GM06990 (cell line): ENCODE data around the gene RHO.

ENCODE experiments used
- DNase-seq: peaks from one replicate; pipeline ENCODE4 v3.0.0-alpha.2; 2011; ENCODE audit not compliant: insufficient read length; ENCODE audit errors: extremely low read depth
- H3K27me3 ChIP-seq: replicated peaks from 2 replicates; pipeline ENCODE4 v1.6.0; 2011; ENCODE audit warnings: low read length; ENCODE audit not compliant: control insufficient read depth, insufficient read depth
- H3K36me3 ChIP-seq: 2 replicates; pipeline ENCODE4 v1.5.1; 2011; ENCODE audit warnings: low read length; ENCODE audit not compliant: control insufficient read depth, insufficient read depth
- H3K4me3 ChIP-seq: replicated peaks from 2 replicates; pipeline ENCODE4 v1.5.1; 2011; ENCODE audit warnings: low read depth, mild to moderate bottlenecking, control low read depth, low read length
- CTCF ChIP-seq: IDR thresholded peaks from 2 replicates; pipeline ENCODE4 v1.5.1; 2011; ENCODE audit warnings: low read length, control low read depth, mild to moderate bottlenecking, inconsistent platforms; ENCODE audit not compliant: insufficient read depth, poor library complexity, severe bottlenecking

Gene RHO

GRCh38 chr3:129556890-129557547, 28.6 kb downstream of the RHO start:
- Histone ChIP-seq H3K4me3 (no peak overlapping the region), H3K27me3 (no peaks in the 10 kb centered on the region; the same call in none of the 2 replicates), H3K36me3 (no peaks in the 10 kb centered on the region)
- DNase-seq = no peak
- no peak for TF ChIP-seq CTCF

DNA sequence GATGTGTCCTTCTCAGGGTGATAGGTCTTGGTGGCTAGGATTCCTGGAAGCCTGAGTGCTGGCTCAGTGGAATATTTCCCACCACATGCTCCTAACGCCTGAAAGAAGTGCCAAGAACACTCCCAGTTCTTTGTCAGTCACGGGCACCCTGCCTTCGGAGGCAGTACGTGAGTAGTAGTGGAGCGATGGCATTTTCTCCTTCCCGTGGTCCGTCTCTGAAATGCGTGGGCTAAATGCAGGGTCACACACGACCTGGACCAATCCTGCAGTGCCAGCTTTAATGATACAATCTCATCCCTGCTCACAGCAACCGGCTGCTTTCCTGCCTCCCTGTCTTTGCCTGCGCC, 29.1 kb downstream of the RHO start:
- H3K36me3 ChIP-seq = no peaks in the 10 kb centered on the region
- no peaks in the 10 kb centered on the region; the same call in none of the 2 replicates for H3K27me3 ChIP-seq
- no peak for TF ChIP-seq CTCF
- no peak overlapping the region for H3K4me3 ChIP-seq
- no peak for DNase-seq

GRCh38 chr3:129558081-129558771, 29.8 kb downstream of the RHO start:
- no peaks in the 10 kb centered on the region for H3K36me3 ChIP-seq
- no peak for TF ChIP-seq CTCF
- no peaks in the 10 kb centered on the region; the same call in 1 of the 2 replicates for H3K27me3 ChIP-seq
- DNase-seq = no peak
- H3K4me3 ChIP-seq = no peak overlapping the region

DNA sequence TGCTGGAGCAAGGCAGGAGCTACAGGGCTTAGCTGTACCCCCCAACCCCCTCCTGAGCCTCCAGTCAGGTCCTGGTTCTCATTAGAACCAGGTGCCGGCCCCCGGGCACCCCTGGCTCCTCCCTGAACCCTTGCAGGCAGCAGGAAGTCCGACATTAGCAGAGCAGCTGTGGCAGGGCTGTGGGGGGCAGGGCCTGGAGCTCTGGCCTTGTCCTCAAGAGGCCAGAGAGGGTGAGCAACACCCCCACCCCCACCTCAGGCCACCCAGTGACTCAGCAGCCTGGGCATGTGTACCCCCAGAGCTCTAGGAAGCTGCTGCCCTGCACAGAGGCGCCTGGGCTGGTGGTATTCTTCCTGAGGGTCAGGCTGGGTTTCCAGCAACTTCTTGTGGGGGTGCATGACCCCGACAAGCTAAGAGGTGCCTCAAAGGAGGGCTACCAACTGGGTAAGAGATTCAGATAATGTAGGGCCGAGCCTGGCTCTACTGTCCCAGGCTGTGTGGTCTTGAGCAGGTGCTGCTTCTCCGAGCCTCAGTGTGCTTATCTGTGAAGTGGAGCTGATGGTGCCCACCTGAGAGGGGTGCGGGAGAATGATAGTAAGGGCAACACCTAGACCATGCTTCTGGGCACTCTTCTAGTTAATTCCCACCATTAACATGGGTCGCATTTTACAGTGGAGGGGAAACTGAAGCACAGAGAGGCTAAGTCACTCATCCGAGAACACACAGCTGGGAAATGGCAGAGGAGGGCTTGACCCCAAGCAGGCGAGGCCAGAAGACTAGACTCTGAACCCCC, 30.5 kb downstream of the RHO start:
- DNase-seq = no peak
- Histone ChIP-seq H3K27me3 (no peaks in the 10 kb centered on the region; the same call in 1 of the 2 replicates), H3K4me3 (no peak overlapping the region), H3K36me3 (no peaks in the 10 kb centered on the region)
- no peak for TF ChIP-seq CTCF

- H3K36me3 ChIP-seq = no peaks in the 10 kb centered on the region
- no peaks in the 10 kb centered on the region; the same call in 1 of the 2 replicates for H3K27me3 ChIP-seq
- H3K4me3 ChIP-seq = no peak overlapping the region
- TF ChIP-seq CTCF = no peak
- no peak for DNase-seq
These were observed 31.2 kb downstream of the RHO start for GRCh38 chr3:129559565-129560079.
